ENCODE results near the gene NAV3. TPM values are rescaled to one million over a fixed set of nuclear protein-coding genes. Genes with fewer than 3 reads are reported as not detected.
"Not testable (repeated sequence)": the region's sequence is repeated elsewhere in the genome, so short reads cannot be mapped to it uniquely, and the experiment has no call there.

The NAV3 gene
- total RNA-seq, 4 donors from 2014 or later = 32.0 to 60.5 (median 35.8) TPM

DNA sequence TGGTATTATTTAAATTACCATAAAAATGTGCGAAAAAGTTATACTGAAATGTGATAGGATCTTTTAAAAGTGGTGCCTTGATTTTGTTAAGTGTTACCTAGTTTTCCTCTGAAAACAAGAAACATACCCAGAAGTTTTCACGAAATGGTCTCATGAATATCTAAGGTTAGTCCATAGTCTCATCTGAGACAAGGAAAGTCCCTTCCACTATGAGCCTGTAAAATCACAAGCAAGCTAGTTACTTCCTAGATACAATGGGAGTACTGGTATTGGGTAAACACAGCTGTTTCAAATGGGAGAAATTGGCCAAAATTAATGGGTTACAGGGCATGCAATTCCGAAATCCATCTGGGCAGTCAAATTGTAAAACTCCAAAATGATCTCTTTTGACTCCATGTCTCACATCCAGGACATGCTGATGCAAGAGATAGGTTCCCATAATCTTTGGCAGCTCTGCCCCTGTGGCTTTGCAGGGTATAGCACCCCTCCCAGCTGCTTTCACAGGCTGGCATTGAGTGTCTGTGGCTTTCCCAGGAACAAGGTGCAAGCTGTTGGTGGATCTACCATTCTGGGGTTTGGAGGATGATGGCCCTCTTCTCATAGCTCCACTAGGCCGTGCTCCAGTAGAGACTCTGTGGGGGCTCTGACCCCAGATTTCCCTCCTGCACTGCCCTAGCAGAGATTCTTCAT lies 271.4 kb downstream of the NAV3 start:
- TF ChIP-seq CTCF (IDR thresholded peaks at IDR 0.05) (no peak), EP300 (IDR thresholded peaks at IDR 0.05) (no peak), POLR2A (IDR thresholded peaks at IDR 0.05) (no peak)
- Histone ChIP-seq H3K27ac (no peak overlapping the region), H3K4me3 (no peak overlapping the region), H3K4me1 (peaks cover 0 to 7% (median 2%) of the 10 kb centered on the region in 4 donors), H3K27me3 (no peaks in the 10 kb centered on the region), H3K36me3 (peaks cover 0 to 4% (median 0%) of the 10 kb centered on the region in 3 donors), H3K9me3 (no peaks in the 10 kb centered on the region)
- 82 to 95% methylated on average over 4 of the region's 4 CpGs for WGBS, 2 donors
- DNase-seq (ENCODE audit: low spot score in 2 of 2) = no peak

DNA sequence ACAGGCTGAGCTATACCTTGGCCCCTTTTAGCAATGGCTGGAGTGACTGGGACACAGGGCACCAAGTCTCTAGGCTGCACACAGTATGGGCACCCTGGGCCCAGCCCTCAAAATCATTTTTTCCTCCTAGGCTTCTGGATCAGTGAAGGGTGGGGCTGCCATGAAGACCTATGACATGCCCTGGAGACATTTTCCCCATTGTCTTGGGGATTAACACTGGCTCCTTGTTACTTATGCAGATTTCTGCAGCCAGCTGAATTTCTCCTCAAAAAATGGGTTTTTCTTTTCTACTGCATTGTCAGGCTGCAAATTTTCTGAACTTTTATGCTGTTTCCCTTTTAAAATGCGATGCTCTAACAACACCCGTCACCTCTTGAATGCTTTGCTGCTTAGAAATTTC lies 272.1 kb downstream of the NAV3 start:
- WGBS, 2 donors = 47 to 55% methylated on average over 2 of the region's 2 CpGs

GRCh38 chr12:78115889-78116288 lies 285.2 kb downstream of the NAV3 start:
- Histone ChIP-seq H3K4me1 (peaks cover 0 to 6% (median 0%) of the 10 kb centered on the region in 4 donors), H3K36me3 (peaks cover 0 to 16% (median 0%) of the 10 kb centered on the region in 3 donors), H3K4me3 (no peak overlapping the region), H3K27me3 (no peaks in the 10 kb centered on the region), H3K9me3 (peaks cover 0 to 8% (median 0%) of the 10 kb centered on the region in 4 donors), H3K27ac (no peak overlapping the region)
- DNase-seq (ENCODE audit: low spot score in 2 of 2) = no peak
- TF ChIP-seq CTCF (IDR thresholded peaks at IDR 0.05) = no peak
- TF ChIP-seq POLR2A (IDR thresholded peaks at IDR 0.05) = no peak
- TF ChIP-seq EP300 (IDR thresholded peaks at IDR 0.05) = no peak
- WGBS, 2 donors = 83 to 87% methylated on average over 1 of the region's 1 CpG

More for the DNA sequence above, 272.1 kb downstream of the NAV3 start:
- not testable (repeated sequence) for DNase-seq (ENCODE audit: low spot score in 2 of 2); H3K4me3 ChIP-seq; H3K4me1 ChIP-seq; H3K27ac ChIP-seq; H3K27me3 ChIP-seq; H3K36me3 ChIP-seq; H3K9me3 ChIP-seq

GRCh38 chr12:78118036-78118435 lies 287.3 kb downstream of the NAV3 start:
- Histone ChIP-seq H3K27me3 (no peaks in the 10 kb centered on the region), H3K9me3 (peaks cover 0 to 5% (median 0%) of the 10 kb centered on the region in 4 donors), H3K36me3 (peaks cover 0 to 14% (median 0%) of the 10 kb centered on the region in 3 donors), H3K27ac (peak overlapping the region in 1 of 4 donors; percentile 13), H3K4me3 (no peak overlapping the region), H3K4me1 (peaks cover 0 to 15% (median 0%) of the 10 kb centered on the region in 4 donors)
- DNase-seq (ENCODE audit: low spot score in 2 of 2) = no peak
- 63 to 72% methylated on average over 6 of the region's 6 CpGs for WGBS, 2 donors
- TF ChIP-seq CTCF (IDR thresholded peaks at IDR 0.05) (no peak), EP300 (IDR thresholded peaks at IDR 0.05) (no peak), POLR2A (IDR thresholded peaks at IDR 0.05) (no peak)

DNA sequence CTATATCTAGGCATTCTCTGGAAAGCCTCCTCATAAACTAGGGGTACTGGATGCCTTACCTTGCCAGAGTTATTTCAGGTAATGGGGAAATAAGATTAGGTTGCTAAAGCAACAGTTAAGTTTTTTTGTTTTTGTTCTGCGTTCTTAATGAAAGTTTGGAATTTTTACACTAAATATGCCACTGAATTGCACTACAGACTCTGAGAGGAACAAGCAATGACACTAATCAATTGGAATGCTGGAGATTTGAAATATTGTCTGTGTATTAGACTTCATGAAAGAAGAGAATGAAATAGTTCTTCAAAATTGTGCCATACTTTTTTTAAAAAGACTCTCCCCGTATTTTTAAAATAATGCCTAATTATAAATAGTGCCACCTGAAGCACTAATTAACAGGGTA lies 287.8 kb downstream of the NAV3 start:
- Histone ChIP-seq H3K4me3 (no peak overlapping the region), H3K27me3 (no peaks in the 10 kb centered on the region), H3K4me1 (peaks cover 0 to 15% (median 0%) of the 10 kb centered on the region in 4 donors), H3K27ac (peak overlapping the region in 1 of 4 donors; percentile 13), H3K9me3 (peaks cover 0 to under 1% (median 0%) of the 10 kb centered on the region in 4 donors), H3K36me3 (peaks cover 0 to 9% (median 0%) of the 10 kb centered on the region in 3 donors)
- TF ChIP-seq EP300 (IDR thresholded peaks at IDR 0.05) (no peak), CTCF (IDR thresholded peaks at IDR 0.05) (no peak), POLR2A (IDR thresholded peaks at IDR 0.05) (no peak)
- 53 to 62% methylated on average over 2 of the region's 2 CpGs for WGBS, 2 donors
- DNase-seq (ENCODE audit: low spot score in 2 of 2) = no peak
